GM18511 (cell line): ENCODE results near the gene GSK3B.
"Not testable (repeated sequence)": the region's sequence is repeated elsewhere in the genome, so short reads cannot be mapped to it uniquely, and the experiment has no call there.

ENCODE experiments used
- ATAC-seq: cut with Tn5 transposase; IDR thresholded peaks from one replicate; pipeline ENCODE4 v1.9.1; 2021; ENCODE audit warnings: mild to moderate bottlenecking, moderate library complexity; ENCODE audit not compliant: unreplicated experiment

The GSK3B gene

DNA sequence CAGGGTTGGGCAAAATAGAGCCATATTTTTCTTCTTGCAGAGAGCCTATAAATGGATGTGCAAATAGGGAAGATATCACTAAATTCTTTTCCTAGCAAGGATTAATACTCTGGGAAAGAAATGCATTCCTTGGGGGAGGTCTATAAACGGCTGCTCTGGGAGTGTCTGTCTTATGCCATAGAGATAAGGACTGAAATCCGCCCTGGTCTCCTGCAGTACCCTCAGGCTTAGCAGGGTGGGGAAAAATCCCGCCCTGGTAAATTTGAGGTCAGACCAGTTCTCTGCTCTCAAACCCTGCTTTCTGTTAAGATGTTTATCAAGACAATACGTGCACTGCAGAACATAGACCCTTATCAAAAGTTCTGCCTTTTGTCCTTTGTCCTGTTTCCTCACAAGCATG, 205.6 kb downstream of the GSK3B start:
- ATAC-seq: not testable (repeated sequence)

DNA sequence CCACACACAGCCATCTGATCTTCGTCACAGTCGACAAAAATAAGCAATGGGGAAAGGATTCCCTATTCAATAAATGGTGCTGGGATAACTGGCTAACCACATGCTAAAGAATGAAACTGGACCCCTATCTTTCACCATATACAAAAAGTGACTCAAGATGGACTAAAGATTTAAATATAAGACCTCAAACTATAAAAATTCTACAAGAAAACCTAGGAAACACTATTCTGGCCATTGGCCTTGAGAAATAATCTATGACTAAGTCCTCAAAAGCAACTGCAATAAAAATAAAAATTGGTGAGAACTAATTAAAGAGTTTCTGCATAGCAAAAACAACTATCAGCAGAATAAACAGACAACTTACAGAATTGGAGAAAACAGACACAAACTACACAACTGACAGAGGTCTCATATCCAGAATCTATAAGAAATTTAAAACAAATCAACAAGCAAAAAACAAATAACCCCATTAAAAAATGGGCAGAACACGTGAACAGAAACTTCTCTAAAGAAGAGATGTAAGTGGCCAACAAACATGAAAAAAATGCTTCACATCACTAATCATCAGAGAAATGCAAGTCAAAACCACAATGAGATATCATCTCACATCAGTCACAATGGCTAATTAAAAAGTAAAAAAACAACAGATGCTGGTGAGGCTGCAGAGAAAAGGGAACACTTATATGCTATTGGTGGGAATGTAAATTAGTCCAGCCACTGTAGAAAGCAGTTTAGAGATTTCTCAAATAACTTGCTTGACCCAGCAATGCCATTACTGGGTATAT, 208.3 kb downstream of the GSK3B start:
- ATAC-seq: no peak

DNA sequence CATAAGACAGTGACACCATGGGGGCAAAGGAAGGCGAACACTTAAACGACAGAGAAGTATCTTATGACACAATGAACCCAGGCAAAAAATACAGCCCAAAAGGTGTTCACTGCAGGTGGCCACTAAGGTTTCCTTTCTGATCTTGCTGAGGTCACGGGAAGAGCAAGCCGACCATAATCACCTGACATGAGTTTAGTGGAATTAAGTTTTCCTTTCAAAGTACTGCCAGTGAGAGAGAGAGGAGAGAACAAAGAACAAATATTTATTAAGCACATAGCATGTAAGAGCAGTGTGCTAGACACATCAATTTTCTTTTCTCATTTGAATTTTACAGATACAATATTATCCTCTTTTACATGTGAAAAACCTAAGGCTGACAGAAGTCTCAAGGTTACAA, 210.1 kb downstream of the GSK3B start:
- ATAC-seq: no peak

DNA sequence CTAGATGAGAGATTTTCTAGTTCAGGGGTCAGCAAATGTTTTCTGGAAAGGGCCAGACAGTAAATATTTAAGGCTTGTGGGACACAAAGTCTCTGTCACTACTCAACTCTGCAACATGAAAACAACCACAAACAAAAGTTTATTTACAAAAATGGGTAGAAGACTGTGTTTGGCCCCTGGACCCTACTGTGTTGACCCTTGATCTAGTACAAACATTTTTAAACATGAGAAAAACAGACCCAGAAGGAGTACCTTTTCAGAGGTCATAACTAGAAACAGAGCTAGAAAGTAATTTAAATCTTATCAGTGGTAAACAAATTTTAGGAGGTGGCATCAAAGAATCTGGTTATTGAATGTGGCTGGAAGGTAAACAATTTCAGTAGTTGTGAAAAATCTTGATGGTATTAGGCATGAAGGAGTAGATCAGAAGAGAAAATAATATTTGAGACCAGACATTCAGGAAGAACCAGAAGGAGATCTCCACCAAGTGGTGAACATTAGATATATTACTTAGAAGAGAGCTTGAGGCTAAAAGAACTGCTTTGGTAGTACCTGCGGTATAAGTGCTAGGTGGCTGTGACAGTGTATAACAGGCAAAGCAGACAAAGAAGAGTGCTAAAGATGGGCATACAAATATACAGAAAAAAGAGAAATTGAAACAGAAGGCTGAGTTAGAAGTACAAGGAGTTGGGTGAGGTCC, 210.6 kb downstream of the GSK3B start:
- ATAC-seq: no peak

DNA sequence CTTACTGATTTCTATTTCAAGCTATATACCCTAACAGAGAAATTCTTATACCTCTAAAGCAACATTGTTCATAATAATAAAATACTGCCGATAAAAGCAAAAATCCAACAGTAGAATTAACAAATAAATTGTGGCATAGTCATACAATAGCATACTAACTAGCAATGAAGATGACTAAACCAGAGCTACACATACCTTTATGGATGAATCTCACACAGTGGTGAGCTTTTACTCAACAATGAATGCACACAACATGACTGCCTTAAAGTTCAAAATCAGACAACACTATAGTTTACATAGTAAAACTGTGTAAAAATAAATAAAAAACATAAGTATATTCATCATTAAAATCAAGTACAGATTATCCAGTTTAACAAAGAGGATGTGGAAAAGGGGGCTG, 213.3 kb downstream of the GSK3B start:
- no peak for ATAC-seq

DNA sequence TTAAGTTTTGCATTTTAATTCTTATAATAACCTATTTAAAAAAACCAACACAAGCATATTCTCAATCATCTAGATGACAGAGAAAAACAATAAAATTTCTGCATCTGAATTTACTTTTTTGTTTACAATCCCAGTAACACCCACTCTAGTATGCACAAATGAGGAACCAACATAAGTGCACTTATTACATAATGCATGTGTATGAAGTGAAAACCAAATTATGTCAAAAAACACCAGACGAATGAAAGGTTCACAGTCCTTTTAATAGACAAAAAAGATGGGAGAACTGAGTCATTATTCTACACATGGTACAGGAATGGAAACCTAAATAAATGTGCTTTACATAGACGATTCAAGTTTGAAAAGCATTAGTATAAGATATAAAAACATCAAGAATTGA, 220.6 kb downstream of the GSK3B start:
- ATAC-seq: no peak

DNA sequence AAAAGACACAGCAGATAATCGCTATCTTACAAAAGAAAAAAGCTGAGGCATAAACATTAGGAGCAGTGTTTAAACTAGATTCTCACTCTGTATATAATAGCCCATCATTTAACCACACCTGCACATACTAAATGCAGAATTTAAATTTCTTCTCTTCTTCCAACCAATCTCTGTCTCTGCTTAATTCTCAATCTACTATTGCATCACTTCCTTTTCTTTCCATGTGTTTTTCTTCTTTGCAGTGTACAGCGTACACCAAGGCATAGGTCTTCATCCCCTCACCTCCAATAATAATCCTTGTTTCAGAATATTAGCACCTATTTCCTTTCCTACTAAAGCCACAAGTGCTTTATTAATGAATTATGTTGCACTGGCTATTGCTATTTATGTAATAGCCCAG, 221.5 kb downstream of the GSK3B start:
- ATAC-seq: no peak

DNA sequence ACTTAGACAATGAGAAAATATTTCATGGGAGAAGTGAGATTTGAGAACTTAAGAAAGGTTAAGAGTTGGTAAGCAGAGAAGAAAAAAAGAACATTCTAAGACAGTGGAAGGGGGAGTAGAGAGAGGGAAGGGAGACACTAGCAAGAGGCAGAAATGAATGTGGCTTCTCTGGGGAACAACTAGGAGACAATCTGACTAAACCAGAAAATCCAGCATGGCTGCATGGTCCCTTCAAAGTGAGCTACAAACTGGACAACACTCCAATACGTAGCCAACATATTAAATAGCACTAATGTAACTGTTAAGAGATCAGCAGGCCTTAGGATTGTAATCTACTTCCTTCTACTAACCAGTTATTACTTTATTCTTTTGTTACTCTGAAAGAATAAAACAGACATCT, 222.7 kb downstream of the GSK3B start:
- no peak for ATAC-seq

DNA sequence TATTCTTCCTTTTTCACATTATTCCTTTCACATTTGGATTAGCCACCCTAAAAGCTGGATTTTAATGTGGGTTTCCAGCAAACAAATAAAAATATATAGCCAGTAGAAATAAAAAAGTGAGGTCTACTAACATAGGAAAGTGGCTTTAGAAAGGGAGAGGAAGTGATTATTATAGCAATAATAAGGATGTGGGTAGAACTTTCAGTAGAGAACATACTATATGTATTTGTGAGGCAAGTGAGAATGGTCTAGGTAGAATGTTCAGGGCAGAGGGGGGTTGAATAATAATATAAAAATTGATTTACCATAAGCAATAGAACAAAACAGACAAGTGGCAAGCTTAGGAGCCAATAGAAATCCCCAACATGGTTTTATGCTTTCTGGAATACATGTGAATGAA, 223.7 kb downstream of the GSK3B start:
- no peak for ATAC-seq

DNA sequence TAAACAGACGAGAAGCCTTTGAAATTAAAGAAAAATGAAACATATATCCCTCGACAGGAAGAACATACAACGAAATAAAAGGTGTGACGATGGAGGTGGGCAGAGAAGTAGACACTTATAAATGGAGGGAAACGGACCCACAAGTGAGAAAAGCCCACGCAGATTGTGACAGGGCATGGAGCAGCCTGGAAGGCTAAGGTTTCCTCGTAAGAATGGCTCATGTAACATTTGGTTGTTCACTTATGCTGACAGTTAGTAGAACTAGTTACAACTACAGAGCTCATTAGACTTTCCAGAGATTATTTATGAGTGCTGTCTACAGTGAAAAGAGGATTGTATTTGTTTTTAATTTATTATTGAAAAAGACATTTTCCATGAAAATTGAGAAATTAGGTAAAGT, 229.8 kb downstream of the GSK3B start:
- ATAC-seq: no peak

DNA sequence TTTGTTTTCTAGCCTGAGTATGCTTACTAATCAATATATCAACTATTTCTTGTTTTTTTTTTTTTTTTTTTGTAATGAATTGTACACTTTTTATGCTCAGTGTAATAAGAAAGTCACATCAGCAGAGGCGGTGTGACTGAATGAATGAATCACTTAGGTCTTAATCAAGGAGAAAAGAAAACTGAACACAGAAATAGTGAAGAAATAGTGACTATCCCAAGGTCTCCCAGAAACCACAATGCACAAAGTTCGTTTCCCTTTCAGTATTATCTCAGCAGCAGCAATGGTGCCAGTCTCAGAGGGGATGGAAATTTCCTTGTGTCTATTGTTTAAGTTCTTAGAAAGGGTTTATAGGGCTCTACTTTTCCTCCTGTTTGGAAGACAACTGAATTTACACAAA, 231.6 kb downstream of the GSK3B start:
- no peak for ATAC-seq

DNA sequence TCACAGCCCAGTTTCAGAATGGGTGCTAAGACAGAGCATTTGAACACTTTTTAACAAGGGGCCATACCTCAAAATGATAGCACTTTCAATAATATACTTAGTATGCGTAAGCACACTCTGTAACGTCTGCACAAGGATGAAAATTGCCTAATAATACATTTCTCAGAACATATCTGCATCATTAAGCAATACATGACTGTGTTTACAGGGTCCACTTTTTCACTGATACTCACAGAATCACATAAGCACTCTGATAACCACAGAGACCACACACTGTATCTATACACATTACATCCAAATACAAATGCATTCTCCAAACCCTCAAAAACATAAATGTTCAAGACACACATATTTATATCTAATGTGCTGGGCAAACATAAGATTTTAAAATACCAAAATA, 232.6 kb downstream of the GSK3B start:
- ATAC-seq: no peak

DNA sequence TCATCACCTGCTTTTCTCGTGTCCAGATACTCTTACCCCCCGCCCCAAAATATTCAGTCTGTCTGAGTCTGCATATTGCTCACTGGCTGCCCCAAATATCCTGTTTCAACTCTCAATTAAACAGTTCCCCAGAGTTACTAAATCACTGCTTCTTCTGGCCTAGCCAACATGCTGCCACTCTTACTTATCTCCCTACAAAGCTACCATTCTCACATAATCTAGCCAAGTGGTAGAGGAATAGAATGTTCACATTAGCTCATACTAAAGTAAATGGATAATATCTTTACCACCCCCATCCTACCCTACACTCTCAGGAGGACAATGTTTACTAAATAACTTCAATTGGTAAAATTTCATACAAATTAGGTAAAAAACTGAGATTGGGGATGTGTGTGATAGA, 234.5 kb downstream of the GSK3B start:
- no peak for ATAC-seq

DNA sequence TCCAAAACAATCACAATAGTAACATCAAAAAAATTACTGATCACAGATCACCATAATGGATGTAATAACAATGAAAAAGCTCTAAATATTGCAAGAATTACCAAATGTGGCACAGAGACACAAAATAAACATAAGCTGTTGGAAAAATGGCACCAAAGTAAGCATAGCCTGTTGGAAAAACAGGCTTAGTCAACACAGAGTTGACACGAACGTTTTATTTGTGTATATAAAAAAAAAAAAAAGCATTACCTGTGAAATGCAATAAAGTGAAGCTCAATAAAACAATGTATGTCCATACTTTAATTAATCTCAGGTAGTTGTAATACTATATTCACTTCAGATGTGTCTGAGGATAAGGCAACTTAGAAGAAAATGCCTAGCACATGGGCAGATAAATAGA, 235.3 kb downstream of the GSK3B start:
- no peak for ATAC-seq

DNA sequence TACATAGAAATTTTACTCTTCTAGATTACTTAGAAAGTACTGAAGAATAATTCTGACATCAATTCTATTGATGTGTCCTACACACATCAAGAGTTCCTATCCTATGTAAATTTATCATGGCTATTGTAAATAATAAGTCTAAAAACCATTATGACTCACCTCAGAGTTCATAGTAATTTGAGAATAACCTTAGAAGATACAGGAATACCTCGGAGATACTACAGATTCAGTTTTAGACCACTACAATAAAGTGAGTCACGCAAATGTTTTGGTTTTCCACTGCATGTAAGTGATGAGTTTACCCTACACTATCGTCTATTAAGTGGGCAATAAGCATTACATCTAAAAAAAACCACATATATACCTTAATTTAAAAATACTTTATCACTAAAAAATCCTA, 237.6 kb downstream of the GSK3B start:
- ATAC-seq: no peak

DNA sequence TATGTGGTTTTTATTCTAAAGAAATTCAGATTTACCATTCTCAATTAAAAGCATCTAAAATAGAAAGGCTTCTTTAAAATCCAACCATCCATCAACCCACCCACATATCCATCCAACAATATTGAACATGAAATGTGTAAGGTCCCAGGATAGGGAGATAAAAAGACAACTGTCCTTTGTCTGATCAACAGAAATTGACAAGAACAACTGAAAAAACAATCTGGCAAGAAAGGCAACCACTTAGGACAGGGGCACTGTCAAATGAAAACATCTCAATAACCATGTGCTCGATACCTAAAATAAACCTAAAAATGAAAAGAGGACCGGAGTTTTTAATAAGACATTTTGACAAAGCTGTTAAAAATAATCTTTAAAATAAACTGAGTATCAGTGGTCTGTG, 245.1 kb downstream of the GSK3B start:
- no peak for ATAC-seq

DNA sequence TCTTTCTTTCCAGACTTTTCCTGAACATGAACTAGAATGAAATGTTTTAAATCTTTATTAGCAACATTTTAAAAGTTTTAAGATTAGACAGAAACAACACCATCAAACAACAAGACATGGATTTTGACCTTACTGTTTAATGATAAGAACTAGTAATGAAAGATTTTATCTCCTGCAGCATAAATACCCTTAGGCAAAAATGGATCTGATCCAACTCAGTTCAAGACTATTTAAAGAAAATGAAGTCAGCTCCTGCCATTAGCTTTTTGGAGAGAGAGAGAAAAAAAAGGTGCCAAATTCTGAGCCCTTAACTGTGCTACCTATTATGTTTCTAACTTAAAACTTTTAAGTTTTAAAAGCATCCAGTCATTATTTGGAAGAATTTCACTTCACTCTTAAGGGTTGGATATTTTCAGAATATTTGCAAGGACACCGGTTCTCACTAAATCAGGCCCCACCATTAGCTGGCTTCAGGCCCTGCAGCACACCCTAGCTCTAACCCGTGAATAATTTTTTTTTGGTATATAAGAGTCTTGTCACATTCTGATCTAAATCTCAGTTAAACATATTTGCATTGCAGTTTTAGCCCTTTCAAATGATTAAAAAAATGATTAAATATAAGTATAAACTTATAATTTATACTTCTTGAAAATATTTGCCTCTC, 252.3 kb downstream of the GSK3B start:
- no peak for ATAC-seq

DNA sequence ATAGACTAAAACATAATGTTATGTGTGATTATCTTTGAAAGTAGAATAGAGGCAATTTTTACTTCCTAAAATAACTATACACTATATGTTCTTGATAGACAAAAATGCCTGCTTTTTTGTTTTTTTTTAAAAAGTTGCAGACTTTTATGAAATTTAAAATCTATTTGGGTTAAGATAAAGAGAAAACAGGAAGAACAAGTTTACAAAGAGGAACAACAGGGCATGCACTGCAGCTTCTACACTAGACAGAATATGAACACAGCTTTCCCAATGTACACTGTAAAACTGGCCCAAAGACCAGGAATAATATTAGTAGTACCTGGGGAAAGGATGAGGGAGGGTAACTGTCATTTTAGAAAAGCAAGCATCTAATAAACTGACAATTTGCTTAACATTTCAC, 258.7 kb downstream of the GSK3B start:
- no peak for ATAC-seq

DNA sequence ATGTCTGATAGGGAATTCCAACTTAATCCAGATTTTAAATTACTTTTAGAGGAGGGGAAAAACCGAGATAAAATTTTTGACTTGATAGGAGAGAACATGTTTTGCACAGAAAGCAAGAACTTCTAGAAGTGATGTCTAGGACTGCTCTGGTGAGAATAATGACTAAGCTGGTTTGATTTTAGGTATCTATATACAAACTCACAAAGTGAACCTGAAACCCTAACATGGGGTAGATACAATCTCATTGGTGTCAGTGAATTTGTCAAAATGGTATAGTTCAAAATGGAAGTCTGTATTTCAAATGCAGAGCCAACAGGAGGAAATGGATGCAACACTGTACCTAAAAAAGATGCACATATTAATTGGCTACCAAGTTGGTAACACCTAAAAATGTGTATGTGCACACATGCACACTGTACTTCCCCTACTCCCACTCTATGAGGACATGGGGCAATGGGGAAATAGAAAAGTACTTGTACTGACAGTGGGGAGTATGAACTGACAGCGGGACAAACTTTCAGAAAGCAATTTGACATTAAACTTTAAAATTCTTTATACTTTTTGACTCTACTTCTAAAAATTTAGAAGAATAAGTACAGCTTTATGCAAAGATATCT, 259.4 kb downstream of the GSK3B start:
- no peak for ATAC-seq

DNA sequence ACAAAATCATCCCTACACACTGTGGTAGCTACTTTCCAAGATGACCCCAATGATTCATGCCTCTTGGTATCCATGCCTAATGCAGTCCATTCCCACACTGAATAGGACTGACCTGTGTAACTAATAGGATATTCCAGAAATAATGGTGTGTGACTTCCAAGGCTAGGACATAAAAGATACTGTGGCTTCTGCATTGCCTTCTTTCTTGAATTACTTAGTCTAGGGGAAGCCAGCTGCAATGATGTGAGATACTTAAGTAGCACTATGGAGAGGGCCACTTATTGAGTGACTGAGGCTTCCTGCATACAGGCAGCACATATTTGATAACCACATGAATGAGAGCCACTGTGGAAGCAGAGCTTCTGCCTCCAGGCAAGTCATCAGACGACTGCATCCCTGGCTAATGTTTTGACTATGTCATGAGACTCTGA, 262.3 kb downstream of the GSK3B start:
- no peak for ATAC-seq

DNA sequence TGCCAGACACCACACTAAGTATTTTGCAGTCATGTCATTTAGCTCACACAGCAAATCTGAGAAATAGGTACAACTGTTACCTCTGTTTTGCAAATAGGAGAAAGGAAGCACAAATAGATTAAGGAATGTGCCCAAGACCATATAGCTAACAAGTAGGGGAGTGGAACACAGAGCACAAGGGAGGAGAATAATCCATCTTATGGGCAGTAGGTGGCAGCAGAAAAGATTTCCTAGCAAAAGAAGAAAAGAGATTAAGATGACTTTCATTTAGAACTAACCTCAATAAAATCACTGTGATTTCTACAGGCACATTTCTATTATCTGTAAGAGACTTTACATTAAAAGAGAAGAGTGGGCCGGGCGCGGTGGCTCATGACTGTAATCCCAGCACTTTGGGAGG, 263.2 kb downstream of the GSK3B start:
- ATAC-seq: no peak

DNA sequence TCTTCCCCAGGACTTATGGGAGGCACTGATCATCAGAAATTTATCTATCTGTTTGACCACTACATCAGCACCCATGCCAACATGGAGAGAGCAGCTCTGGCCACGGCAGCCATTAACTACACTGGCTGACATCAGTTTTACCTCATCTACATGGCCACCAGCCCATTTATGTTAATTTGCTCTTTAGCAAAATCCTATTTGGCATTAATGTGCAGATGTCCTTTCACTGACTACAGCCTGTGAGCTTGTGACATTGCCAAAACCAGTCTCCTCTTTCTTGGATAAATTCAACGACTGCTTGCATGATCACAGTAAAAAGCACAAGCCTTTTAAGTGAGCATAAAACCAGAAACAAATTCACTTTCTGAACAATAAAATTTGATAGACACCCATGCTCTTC, 264.8 kb downstream of the GSK3B start:
- ATAC-seq: no peak
